Islet precursor cell (in vitro differentiated cells): ENCODE measurements around the gene HDAC5.

Experiments
- DNase-seq: peaks from one replicate; pipeline ENCODE4 v3.0.0-alpha.2; 2018

HDAC5 gene

DNA sequence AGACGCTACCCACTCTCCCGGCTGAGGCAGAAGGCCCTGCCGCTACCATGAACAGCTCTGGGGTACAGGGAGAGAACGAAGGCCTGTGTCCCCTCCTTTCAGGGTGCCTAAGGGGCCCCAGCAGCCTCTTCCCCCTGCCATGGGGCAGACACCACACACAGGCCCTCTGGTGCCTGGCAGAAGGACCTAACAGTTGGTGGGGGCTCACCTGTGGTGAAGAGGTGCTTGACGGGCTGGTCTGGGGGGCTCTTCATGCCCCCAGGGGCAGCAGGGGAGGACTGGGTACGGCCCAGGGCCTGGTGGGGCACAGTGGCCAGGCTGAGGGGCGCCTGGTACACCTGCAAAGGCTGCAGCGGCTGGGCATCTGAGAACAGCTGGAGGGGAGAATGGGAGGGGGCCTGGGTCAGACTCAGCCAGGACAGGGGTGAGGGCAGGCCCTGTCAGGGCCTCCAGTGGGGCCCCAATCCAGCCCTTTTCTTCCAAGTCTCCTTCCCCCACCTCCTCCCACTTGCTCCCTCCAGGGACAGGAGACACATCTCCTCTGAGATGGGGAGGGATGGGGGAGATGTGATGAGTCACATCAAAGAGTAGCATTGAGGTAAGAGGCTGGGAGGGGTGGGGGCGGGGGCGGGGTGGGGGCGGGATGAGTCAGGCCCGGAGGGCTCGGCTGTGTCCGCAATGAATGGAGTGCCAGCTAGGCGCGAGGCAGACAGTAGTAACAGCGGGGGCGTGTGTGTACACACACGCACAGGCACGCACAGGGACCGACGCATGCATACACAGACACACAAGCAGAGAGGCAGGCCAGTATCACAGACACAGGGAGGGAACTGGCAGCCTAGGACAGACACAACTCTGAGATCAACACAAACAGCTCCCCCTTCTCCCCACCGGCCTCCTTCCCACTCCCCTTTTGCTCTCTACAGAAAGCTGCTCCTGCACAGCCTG lies 36.8 kb downstream of the HDAC5 start:
- peak; percentile 100 for DNase-seq

DNA sequence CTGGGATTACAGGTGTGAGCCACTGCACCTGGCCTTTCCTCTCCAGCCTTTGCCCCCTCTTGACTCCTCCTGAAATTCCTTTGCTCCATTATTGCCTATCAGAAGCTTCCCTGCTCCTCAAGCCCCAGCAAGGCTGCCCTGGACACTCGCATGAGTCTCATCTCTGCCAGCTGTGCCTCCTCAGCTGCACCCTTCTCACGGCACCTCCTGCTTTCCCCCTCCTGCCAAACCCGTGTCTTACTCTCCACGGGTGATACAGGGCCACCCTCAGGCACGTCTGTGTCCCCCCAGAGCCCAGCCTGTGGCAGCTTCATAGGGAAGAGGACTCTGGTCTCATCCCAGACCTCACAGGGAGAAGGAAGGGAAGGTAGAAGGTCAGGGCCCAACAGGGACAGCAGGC lies 37.5 kb downstream of the HDAC5 start:
- peak; percentile 64 for DNase-seq

DNA sequence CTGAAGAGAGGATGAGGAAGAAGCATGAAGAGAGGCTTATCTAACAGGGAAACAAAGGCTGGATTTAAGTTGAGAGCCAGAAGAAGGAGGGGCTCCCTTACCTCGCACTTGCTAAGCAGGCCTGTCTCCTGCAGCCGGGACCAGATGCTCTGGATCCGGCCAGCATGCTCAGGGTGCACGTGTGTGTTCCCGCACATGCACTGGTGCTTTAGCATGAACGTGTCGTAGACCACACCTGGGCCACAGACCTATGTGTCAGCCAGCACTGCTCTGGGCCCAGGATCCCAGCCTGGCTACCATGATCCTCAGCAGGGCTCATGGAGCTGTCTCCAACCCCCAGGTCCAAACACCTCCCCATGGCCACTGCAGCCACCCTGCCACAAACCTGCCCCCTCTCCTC lies 38.5 kb downstream of the HDAC5 start:
- DNase-seq: peak; percentile 56

DNA sequence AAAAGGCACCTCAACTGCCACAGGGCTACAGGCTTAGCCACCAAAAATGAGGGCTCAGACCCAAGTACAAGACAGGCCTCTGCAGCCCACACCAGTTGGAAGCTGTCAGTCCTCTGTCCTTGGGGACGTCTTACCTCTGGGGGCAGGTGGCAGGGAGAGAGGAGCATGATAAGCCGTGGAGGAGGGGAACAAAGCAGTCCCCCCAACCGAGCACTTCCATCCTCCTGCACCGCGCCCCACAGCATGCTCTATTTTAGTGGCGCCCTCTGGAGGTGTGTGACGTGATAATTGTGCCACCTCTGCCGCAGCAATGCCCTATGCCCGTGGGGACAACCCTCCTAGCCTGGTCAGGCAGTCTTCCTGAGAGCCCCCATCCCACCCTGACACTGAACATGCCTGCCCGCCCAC lies 39.3 kb downstream of the HDAC5 start:
- DNase-seq: peak; percentile 67

DNA sequence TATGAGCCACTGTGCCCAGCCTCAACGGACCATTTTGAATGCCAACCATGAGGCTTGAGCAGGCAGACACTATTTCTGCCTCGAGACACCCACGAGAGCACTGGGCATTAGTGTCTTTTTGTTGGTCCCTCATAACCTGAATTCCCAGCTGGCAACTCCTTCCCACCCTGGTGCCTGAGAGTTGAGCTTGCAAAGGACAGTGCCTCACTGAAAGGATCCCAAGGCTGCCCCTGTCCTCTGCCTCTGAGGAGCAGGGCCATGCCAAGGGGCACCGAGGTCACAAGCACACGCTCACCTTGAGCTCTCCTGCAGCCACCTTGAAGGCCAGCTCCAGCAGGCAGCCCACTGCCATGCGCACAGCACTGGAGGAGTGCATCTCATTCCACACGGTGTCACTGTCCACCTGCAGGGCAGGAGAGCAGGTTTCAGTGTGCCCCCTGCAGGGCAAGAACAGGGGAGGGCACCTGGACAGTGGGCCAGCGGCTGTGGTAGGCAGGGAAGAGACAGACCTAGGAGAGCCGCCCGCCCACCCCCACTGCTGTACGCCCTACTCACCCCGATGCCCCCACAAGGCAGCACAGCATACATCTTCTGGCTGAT lies 40.1 kb downstream of the HDAC5 start:
- DNase-seq: peak; percentile 89

- DNase-seq: no peak
These were observed 41.0 kb downstream of the HDAC5 start for GRCh38 chr17:44082256-44082927.

- DNase-seq: no peak
These were observed 41.8 kb downstream of the HDAC5 start for GRCh38 chr17:44081681-44082080.

DNA sequence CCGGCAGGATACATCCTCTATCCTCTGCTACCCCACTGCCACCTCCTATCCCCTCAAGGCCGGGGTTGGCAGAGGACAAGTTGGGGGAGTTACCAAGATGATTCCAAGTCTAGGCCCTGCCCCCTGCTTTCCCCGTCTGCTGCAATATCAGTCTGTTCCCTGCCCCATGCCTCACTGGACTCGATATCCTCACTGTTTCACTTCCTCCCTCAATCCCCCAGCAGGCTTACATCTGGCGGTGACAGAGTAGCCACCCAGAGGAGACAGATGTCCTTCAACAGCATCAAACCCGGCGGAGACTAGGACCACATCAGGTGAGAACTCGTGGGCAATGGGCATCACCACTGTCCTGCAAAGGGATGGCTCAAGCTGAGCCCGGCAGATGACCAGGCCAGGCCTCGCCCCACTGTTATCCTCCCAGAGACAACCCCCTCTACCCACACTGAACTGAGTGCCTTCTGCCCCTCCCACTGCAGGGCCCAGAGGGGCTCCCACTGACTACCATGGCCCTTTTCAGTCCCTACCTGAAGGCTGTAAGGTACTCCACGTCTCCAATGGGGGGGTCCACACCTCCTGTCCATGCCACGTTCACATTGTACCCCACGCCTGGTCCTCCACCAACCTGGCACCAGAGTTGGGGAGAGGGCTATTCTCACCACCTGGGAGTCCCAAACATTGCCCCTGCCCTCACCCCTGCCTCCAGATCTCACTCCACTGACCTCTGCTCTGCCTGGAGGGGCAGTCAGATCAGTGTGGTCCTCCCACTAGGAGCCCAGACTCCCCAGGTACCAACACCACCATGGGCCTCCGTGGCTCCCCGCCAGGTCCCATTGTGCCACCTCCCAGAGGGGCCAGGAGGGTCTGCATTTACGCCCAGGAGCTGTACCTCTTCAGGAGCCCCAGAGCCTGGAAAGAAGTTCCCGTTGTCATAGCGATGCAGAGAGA lies 43.3 kb downstream of the HDAC5 start:
- peak; percentile 54 for DNase-seq

- peak; percentile 60 for DNase-seq
These were observed 45.0 kb downstream of the HDAC5 start for GRCh38 chr17:44078412-44078811.

DNA sequence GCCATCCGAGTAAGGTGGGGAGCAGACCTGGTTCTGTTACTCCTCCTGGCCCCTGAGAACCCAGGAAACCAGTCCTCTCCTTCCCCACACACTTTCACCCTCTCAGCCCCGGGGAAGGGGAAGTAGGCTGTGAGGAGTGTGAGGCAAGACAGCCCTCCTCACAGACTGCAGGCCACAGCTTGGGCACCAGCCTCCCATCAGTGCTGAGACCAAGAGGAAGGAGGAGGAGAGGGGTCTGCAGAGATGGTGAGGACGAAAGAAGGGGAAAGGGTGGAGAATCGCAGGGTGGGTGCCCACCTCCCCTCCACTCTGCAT lies 45.9 kb downstream of the HDAC5 start:
- DNase-seq: no peak

- DNase-seq: no peak
These were observed 46.5 kb downstream of the HDAC5 start for GRCh38 chr17:44076716-44077594.

DNA sequence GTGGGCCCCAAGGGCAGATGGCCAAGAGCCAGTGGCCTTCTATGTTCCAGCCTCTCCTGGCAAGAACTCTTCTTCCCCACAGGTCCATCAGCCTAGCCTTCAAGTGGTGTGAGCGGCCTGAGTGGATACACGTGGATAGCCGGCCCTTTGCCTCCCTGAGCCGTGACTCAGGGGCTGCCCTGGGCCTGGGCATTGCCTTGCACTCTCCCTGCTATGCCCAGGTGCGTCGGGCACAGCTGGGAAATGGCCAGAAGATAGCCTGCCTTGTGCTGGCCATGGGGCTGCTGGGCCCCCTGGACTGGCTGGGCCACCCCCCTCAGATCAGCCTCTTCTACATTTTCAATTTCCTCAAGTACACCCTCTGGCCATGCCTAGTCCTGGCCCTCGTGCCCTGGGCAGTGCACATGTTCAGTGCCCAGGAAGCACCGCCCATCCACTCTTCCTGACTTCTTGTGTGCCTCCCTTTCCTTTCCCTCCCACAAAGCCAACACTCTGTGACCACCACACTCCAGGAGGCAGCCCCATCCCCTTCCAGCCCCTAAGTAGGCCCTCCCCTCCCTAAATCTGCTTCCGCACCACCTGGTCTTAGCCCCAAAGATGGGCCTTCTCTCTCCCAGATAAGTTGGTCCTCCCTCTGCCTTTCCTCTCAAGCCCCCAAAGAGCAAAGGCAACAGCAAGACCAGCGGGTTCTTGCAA lies 47.7 kb downstream of the HDAC5 start:
- no peak for DNase-seq

DNA sequence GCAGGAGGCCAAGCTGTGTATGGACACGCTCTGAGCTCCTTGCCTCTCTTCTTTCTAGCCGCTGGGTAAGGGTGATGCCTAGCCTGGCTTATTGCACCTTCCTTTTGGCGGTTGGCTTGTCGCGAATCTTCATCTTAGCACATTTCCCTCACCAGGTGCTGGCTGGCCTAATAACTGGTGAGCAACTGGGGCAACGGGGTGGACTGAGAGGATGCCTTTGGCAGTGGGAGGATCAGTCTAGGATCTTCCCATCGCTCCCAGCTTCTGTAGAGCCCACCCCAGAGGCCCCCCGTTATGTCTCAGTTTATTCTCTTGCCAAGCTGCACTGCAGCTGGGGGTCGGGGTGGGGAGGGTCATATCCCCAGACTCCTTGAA lies 48.5 kb downstream of the HDAC5 start:
- DNase-seq: no peak

DNA sequence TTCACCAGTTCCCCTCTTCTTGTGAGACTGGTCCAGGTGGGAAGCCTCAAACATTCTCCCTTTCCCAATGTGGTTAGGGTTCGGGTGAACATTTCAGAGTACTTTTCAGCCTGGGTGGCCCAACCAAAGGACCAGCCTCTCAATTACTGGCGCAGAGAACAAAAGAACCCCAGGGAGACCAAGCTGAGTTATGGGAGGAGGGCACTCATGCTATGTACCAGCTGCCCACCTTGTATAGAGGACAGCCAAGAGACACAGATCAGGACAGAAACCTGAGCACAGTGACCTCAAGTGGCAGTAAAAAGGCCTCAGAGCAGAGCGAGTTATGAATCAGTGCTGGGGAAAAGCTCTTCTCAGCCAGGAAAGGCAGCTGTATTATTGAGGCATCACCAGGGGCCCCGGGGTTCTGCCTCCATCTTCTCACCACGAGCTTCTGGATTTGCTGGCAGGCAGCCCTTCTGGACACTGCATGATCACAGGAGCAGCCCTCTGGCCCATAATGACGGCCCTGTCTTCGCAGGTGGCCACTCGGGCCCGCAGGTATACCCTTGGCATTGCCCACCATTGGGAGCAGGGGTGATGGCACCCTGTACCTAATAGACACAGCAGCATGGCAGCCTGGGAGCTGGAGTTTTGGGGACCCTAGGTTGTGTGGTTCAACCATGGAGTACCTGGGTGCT lies 49.1 kb downstream of the HDAC5 start:
- no peak for DNase-seq

DNA sequence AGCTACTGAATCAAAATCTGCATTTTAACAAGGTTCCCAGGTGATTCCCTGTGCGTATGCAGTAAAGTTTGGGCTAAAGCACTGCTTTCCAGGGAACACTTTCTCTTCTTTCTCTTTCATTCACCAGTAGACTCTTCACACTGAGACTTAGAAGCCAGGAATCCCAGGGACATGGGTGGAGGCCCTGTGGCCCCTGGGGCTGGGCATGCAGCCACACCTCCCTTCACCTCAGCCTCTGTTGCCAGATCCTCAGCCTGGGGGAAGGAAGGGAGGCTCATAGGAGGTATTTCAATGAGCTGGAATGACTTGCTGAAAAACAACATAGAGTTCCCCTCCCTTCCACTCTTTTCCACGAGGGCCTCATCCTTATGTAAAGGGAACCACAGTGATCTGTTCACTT lies 51.7 kb downstream of the HDAC5 start:
- DNase-seq: peak; percentile 85

DNA sequence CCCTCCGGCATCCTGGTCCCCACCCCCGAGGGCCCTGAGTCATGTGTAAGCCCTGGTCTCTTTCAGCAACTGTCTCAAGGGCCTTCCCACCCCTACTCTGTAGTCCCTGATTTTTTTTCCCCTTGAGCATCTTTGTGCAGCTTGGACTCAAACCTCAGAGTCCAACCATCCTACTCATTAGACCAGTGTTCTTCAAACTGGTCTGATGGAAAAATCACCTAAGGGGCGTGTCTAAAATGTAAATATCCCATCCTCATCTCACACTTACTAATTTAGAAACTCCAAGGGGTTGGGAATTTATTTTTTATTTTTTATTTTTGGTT lies 52.3 kb downstream of the HDAC5 start:
- no peak for DNase-seq

DNA sequence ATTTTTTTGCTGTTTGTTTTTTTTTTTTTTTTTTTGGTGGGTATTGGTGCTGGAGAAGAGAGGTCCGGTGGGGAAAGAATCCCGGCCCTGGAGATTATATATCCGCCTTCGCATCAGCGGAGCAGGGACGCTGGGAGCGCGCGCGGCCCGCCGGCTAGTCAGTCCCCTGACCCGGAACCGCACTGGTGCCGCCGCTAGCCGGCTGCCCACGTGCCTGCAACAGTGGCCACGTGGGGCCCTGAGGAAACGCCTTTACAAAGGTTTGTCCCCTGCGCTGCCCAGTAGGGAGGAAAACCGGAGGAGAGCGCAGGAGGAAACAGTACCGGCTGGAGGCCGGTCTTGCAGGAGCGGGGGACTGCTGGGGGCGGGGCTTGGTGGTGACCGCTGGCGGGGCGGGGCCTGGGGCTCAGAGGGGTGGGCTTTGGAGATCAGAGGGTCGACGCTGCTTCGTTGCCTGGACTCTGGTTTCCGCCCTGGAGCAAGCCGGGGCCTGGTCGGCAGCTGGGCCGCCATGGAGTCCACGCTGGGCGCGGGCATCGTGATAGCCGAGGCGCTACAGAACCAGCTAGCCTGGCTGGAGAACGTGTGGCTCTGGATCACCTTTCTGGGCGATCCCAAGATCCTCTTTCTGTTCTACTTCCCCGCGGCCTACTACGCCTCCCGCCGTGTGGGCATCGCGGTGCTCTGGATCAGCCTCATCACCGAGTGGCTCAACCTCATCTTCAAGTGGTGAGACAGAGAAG lies 52.8 kb downstream of the HDAC5 start, which contains the start of gene G6PC3:
G6PC3 (plus strand) TSS at position 281 of the 743 bp plus-strand sequence; CDS start at position 512, 231 bp downstream.
- DNase-seq: peak; percentile 100

DNA sequence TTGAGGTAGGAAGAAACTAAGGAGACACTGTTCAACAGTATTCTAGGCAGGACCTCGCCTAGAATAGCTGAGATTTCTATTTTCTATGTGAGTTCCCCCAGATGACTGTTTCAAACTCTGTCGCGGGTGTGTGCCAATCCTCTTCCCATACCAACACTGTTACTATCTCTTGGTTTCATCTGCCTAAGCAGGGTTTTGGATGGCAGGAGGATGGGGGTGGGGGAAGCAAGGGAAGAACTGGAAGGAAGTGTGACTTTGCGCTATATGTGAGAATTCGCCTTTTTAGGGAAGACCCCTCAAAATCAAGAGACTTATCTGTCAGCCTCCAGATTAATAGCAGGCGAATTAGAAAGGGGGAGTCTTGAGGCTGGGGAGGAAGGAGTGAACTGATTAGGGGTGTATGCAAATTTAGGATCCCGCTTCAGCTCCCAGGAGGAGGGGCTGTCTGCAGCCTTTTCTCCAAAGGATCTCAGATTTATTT lies 53.4 kb downstream of the HDAC5 start:
- peak; percentile 69 for DNase-seq

GRCh38 chr17:44067545-44067940 lies 55.9 kb downstream of the HDAC5 start:
- no peak for DNase-seq
